ENCODE results near the gene RTN3. TPM values are rescaled to one million over a fixed set of nuclear protein-coding genes. Genes with fewer than 3 reads are reported as not detected.

Gene RTN3
- total RNA-seq, 4 donors from 2014 or later = 47.9 to 132 (median 101) TPM

DNA sequence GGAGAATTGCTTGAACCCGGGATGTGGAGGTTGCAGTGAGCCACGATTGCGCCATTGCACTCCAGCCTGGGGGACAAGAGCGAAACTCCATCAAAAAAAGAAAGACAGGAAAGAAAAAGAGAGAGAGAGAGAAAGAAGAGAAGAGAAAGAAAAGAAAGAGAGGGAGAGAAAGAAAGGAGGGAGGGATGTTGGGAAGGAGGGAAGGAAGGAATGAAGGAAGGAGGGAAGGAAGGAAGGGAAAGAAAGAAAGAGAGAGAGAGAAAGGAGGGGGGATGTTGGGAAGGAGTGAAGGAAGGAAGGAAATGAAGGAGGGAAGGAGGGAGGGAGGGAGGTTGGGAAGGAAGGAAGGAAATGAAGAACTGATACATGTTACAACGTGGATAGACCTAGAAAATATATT, 119.6 kb downstream of the RTN3 start:
- TF ChIP-seq POLR2A (IDR thresholded peaks at IDR 0.05) = no peak
- TF ChIP-seq, protein P1, sequence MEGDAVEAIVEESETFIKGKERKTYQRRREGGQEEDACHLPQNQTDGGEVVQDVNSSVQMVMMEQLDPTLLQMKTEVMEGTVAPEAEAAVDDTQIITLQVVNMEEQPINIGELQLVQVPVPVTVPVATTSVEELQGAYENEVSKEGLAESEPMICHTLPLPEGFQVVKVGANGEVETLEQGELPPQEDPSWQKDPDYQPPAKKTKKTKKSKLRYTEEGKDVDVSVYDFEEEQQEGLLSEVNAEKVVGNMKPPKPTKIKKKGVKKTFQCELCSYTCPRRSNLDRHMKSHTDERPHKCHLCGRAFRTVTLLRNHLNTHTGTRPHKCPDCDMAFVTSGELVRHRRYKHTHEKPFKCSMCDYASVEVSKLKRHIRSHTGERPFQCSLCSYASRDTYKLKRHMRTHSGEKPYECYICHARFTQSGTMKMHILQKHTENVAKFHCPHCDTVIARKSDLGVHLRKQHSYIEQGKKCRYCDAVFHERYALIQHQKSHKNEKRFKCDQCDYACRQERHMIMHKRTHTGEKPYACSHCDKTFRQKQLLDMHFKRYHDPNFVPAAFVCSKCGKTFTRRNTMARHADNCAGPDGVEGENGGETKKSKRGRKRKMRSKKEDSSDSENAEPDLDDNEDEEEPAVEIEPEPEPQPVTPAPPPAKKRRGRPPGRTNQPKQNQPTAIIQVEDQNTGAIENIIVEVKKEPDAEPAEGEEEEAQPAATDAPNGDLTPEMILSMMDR (IDR thresholded peaks at IDR 0.05) = no peak
- no peak overlapping the region for H3K4me3 ChIP-seq
- H3K9me3 ChIP-seq = no peaks in the 10 kb centered on the region
- no peak for DNase-seq
- no peaks in the 10 kb centered on the region for H3K27me3 ChIP-seq
- H3K4me1 ChIP-seq = no peaks in the 10 kb centered on the region
- H3K27ac ChIP-seq = no peak overlapping the region
- no peaks in the 10 kb centered on the region for H3K36me3 ChIP-seq

DNA sequence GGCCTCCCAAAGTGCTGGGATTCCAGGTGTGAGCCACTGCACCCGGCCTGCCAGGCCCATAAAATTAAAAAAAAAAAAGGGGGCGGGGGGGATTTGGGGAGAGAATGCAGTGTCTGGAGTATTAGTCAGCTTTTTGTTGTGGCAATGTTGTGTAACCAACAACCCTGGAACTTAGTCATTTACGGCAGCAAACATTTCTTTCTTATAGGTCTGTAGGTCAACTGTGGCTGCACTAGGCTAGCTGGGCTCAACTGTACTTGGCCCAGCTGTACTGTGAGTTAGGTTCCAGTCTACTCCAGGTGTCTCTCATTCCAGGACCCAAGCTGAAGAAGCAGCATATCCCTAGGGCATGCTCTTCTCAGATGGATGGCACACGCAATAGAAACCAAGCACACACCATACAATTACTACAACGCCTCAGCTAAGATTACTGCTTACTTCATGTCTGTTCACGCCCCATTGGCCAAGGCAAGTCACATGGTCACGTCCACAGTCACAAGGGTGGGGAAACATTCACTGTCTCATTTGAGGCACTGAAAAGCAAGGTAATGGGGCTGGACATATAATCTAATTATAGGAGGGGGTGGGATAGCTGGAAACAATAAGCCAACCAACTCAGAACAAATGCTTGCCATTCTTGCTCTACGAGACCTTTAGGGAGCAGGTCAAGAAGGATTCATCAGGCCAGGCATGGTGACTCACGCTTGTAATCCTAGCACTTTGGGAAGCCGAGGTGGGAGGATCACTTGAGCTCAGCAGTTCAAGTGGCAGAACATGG, 121.5 kb downstream of the RTN3 start:
- peak in 1 of 3 donors; percentile 53 for DNase-seq
- TF ChIP-seq, protein P1 (IDR thresholded peaks at IDR 0.05) = no peak
- TF ChIP-seq POLR2A (IDR thresholded peaks at IDR 0.05) = no peak
- H3K4me3 ChIP-seq = no peak overlapping the region
- no peaks in the 10 kb centered on the region for H3K4me1 ChIP-seq
- no peaks in the 10 kb centered on the region for H3K9me3 ChIP-seq
- no peaks in the 10 kb centered on the region for H3K27me3 ChIP-seq
- no peak overlapping the region for H3K27ac ChIP-seq
- no peaks in the 10 kb centered on the region for H3K36me3 ChIP-seq

DNA sequence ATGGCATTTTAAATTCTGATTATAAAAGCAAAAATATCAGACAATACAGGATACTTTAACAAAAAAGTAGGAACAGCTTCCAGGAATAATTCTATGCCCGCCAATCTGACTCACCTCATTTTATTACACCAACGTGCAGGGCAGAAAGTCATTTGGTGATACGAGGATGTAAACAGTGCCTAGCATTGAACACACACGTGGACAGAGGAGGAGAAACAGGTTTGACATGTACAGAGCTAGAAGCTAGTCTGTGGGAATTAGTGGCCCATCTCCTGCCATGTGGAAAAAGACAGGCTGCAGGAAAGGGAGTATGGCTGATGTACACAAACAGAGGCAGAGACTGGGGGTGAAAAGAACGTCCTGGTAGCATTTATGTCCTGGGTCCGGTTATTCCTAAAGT, 123.0 kb downstream of the RTN3 start:
- Histone ChIP-seq H3K27ac (no peak overlapping the region), H3K4me3 (no peak overlapping the region)
- peak in 1 of 3 donors; percentile 73 for DNase-seq

DNA sequence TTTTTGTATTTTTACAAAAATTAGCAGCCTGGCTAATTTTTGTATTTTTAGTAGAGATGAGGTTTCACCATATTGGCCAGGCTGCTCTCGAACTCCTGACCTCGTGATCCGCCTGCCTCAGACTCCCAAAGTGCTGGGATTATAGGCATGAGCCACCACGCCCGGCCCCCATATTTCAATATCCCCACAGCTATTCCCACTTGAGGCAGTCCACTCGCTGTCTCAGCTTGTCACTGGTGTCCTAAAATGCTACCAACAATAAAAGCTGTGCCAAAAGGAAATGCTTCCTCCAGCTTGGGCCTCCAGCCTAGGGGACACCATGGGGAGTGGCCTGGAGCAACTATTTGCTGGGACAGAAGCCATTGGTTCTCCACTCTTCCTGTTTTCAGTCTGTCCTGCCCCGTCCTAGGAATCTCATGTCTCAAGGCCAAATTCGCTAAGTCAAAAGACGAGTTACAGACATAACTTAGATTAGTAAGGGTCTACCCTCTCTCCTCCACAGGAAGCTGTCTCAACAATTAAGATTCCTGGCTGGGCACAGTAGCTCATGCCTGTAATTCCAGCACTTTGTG, 124.6 kb downstream of the RTN3 start:
- Histone ChIP-seq H3K4me1 (no peaks in the 10 kb centered on the region), H3K27ac (peak overlapping the region in 1 of 4 donors; percentile 25), H3K36me3 (no peaks in the 10 kb centered on the region), H3K27me3 (no peaks in the 10 kb centered on the region), H3K4me3 (no peak overlapping the region), H3K9me3 (no peaks in the 10 kb centered on the region)
- TF ChIP-seq, protein P1 (IDR thresholded peaks at IDR 0.05) = no peak
- no peak for TF ChIP-seq POLR2A (IDR thresholded peaks at IDR 0.05)
- DNase-seq = no peak

More for the DNA sequence above, 123.0 kb downstream of the RTN3 start:
- Histone ChIP-seq H3K36me3 (no peaks in the 10 kb centered on the region), H3K4me1 (no peaks in the 10 kb centered on the region), H3K9me3 (no peaks in the 10 kb centered on the region), H3K27me3 (no peaks in the 10 kb centered on the region)
- TF ChIP-seq, protein P1 (IDR thresholded peaks at IDR 0.05) = no peak
- no peak for TF ChIP-seq POLR2A (IDR thresholded peaks at IDR 0.05)

Small RNAs within 50 kb of the gene (small RNA-seq; reads per million reads assigned to genes)
- gene AP000753.3 (0 reads per million in 2 donors), gene RN7SL596P (0 reads per million in 2 donors)

Other genes starting within 250 kb of the RTN3 start
- 1 to 10 TPM in 1 of 4 donors, under 1 TPM in 1, not detected in 2; 0.67 to 3.3 TPM for gene PLAAT5, start 190.3 kb upstream of the RTN3 start, total RNA-seq
- under 1 TPM in 1 of 4 donors, not detected in 3; 0.53 TPM for gene LGALS12, start 175.4 kb upstream of the RTN3 start, total RNA-seq
- gene PLAAT4, start 144.7 kb upstream of the RTN3 start, total RNA-seq = 100 to 1,000 TPM in 2 of 4 donors, 10 to 100 TPM in 2; 54.5 to 179 (median 93.4) TPM
- 100 to 1,000 TPM in 1 of 4 donors, 10 to 100 TPM in 3; 13.2 to 144 (median 68.7) TPM for gene PLAAT2, start 118.1 kb upstream of the RTN3 start, total RNA-seq
- gene PLAAT3, start 67.1 kb upstream of the RTN3 start, total RNA-seq = 10 to 100 TPM in 3 of 4 donors, 1 to 10 TPM in 1; 6.8 to 20.1 (median 18.4) TPM
- 10 to 100 TPM; 25.5 to 38.4 (median 31.3) TPM for gene ATL3, start 10.1 kb upstream of the RTN3 start, total RNA-seq
- 10 to 100 TPM in 1 of 4 donors, 1 to 10 TPM in 3; 3.7 to 10.5 (median 8.5) TPM for gene ZFTA, start 87.3 kb downstream of the RTN3 start, total RNA-seq
- gene SPINDOC, start 132.0 kb downstream of the RTN3 start, total RNA-seq = 10 to 100 TPM in 1 of 4 donors, 1 to 10 TPM in 3; 3.5 to 15.7 (median 6.4) TPM
- gene MARK2, start 157.6 kb downstream of the RTN3 start, total RNA-seq = 10 to 100 TPM; 34.7 to 82.9 (median 72.1) TPM
- gene RCOR2, start 235.7 kb downstream of the RTN3 start, total RNA-seq = under 1 TPM in 2 of 4 donors, not detected in 2; 0.57 to 0.67 TPM